HPDE6-E6E7 (cell line): ENCODE data around the gene ATG9B.
"Not testable (repeated sequence)": the region's sequence is repeated elsewhere in the genome, so short reads cannot be mapped to it uniquely, and the experiment has no call there.

Experiments used
- DNase-seq: peaks from one replicate; pipeline ENCODE4 v3.0.0; 2011; ENCODE audit warnings: missing footprints; ENCODE audit errors: extremely low spot score

The ATG9B gene

DNA sequence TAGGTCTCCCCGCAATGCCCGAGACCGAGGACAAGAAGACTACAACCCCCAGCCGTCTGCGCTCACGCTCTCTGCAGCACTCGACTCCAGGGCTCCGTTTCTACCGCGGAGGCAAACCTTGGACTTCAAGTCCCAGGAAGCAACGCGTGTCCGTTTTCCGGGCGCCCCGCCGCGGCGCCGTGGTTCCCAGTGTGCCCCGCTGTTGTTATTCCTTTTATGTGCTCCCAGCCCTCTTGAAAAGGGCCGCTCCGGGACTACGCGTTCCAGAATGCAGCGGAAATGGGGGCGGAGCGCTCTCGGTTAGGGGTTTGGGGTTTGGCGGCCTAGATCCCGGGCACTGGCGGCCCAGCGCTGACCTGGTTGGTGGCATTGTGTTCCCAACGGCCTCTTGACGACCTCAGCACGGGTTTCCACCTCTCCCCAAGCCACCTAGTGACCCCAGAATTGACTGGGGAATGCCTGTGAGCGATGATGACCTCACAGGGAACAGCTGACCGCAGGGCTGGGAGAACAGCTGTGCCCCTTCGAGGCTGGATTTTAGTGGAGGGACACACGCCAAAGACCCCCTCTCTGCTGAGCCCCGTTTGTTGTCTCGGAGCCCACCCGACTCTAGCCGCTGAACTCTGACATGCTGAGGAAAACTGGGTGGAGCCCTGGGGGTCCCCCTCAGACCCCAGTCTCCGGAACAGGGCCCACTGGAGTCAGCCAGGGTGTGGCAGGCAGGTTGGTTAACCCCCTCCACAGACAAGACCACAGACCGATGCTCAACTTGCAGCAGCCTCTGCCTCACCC lies 33.9 kb upstream of the ATG9B start:
- peak; percentile 100 for DNase-seq

DNA sequence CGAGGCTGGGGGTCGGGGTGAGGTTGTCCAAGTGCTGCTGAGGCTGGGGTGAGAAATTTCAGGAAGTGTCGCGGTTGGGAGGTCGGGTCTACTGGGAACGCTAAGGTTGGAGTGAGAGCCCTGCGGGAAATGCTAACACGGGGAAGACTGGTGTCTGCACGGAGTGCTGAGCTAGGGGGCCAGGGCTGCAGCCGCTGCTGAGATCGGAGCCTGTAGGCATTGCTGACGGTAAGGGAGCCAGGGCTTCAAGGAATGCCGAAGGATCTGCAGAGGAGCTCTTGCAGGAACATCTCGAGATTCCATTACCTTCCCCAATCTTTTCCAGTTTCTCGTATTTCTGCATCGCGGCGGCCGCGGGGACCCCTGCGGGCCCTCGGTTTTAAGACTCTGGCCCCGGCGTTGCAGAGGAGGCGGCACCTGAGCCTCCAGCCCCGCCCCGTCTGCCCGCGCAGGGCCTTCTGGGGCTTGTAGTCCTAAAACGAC lies 33.3 kb upstream of the ATG9B start, which contains the start of gene CDK5:
Gene CDK5, minus strand, starts transcription at position 392 of the 483 bp plus-strand sequence. Its CDS starts 49 bp downstream, at position 343.
- DNase-seq, result no peak

DNA sequence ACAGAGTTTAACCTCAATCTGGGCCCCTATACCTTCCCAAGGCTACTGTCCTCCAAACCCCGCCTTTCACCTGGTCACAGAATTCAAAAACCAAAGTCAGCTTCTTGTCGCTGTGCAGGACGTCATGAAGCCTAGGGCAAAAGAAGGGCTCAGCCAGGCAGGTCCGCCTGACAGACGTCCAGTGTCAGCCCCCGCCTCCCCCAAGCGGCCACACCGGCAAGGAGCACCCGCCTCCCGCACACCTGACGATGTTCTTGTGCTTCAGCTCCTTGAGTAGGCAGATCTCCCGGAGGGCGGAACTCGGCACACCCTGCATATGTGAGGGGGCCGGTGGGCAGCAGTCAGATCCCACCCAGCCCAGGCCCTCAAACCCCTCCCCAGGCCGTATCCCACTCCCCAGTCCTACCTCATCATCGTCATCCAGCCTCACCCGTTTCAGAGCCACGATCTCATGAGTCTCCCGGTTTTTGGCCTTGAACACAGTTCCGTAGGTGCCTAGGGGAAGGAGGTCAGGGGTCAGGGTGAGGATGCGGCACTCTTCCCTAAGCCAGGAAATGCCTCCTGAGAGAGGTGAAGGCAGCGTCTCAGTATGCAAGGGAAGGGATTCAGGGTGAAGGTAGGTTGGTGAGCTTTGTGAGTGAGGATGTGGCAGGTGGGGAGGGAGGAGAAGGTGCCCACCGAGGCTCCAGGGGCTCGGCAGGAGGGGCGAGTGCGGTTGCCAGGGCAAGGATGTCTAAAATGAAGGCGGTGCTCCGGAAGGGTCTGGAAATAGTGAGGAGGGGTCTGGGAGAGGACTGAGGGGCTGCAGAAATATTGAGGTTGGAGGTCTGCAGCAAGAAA lies 32.6 kb upstream of the ATG9B start:
- no peak for DNase-seq

DNA sequence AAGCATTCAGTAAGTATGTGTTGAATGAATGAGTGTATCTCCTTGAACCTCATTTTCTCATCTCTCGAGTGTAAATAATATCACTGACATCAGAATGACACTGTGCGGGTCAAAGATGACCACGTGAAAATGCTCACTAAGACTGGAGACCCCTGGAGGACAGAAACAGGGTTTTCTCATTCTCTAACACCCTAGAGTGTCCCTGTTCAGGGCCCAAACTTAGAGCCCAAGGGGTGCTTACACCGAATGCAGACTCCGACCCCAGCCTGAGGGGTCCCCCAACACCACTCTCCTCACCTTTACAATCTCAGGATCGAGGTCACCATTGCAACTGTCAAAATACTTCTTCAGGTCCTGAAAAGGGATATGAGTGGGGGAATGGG lies 32.0 kb upstream of the ATG9B start:
- no peak for DNase-seq

DNA sequence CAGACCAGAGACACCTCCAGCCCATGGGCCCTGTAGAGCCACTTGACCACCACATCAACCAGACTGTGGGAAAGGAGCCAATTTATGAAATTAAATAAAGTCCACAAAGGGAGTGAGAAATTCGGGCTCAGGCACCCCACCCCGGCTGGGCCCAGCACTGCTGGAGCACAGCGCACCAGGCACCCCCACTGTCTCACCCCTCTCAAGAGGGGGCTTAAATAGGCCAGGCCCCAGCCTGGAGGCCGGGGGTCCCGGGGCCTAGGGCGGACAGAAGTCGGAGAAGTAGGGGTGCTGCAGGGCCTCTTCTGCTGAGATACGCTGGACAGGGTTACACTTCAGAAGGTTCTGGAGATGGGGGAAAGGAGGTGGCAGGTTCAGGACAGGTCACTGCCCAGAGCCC lies 29.5 kb upstream of the ATG9B start:
- no peak for DNase-seq

DNA sequence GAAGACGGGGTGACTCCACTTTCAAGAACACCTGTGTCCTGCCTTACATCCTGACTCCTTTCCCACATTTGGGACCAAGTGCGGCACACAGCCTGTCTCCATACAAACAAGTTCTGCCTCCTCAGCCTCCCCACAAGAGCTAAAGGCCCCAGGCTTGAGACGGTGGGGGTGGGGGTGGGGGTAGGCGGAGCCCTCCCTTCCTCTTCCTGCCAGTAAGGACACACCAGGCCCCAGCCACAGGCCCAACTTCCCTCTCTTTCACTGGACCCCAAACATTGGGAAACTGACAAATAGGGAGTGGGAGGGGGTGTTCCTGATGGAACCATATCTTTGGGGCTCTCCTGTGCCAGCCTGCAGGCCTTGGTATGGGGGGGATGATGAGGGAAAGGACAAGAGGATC lies 28.8 kb upstream of the ATG9B start:
- DNase-seq, result no peak

DNA sequence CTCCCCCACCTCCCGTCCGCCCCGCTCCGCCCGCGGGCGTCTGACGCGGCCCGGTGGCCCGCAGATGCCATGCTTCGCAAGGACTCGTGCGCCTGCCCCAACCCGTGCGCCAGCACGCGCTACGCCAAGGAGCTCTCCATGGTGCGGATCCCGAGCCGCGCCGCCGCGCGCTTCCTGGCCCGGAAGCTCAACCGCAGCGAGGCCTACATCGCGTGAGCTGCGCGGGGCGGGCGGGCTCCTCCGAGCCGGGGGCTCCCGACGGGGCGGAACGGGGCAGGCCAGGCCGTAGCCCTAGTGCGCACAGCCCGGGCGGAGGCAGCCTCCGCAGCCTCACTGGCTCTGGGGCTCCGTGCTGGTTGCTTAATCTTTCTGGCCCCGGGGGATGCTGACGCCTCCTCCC lies 26.8 kb upstream of the ATG9B start:
- DNase-seq, result no peak

DNA sequence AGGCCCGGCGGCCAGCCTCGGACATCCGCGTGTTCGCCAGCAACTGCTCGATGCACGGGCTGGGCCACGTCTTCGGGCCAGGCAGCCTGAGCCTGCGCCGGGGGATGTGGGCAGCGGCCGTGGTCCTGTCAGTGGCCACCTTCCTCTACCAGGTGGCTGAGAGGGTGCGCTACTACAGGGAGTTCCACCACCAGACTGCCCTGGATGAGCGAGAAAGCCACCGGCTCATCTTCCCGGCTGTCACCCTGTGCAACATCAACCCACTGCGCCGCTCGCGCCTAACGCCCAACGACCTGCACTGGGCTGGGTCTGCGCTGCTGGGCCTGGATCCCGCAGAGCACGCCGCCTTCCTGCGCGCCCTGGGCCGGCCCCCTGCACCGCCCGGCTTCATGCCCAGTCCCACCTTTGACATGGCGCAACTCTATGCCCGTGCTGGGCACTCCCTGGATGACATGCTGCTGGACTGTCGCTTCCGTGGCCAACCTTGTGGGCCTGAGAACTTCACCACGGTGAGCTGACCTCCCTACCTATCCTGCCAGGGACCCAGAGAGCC lies 24.7 kb upstream of the ATG9B start:
- no peak for DNase-seq

DNA sequence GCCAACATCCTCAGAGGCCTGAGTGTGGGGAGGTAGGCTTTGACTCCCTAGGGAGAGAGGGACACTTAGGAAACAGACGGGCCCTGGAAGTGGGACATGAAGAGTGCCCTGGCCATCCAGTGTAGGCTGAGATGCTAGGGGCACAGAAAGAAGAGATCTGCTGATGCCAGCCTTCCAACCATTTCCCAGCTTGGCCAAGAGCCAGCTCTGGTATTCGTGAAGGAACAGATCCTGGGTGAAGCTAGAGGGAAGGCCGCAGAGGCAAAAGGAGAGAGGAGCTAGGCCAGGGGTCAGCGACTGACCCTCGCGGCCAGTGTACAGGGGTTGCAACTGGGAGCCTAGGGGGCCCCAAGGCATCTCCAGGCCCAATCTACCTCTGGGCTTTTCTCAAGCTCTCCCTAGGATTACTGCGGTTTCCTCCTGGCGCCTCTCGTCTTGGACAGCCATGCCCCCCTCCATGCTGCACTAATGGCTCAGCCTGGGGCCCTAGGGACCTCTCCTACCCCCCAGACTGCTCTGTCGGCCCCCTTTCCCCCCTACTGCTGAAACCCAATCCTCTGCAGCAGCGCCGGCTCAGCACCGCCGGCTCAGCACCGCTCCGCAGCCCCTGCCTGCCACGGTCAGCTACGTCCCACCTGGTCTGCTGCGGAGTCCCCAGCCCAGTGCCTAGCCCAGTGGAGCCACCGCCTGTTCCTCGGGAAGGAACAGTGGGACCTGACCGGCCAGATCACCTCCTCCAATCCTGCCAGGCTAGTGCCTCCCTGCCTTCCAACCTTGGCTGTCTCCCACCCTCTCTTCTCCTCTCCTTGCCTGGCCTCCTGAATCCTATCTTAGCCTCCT lies 23.9 kb upstream of the ATG9B start, which contains the start of gene ASIC3:
Gene ASIC3, plus strand, starts transcription at position 556 of the 840 bp plus-strand sequence. CDS start 355 bp downstream, outside the sequence.
- no peak for DNase-seq

DNA sequence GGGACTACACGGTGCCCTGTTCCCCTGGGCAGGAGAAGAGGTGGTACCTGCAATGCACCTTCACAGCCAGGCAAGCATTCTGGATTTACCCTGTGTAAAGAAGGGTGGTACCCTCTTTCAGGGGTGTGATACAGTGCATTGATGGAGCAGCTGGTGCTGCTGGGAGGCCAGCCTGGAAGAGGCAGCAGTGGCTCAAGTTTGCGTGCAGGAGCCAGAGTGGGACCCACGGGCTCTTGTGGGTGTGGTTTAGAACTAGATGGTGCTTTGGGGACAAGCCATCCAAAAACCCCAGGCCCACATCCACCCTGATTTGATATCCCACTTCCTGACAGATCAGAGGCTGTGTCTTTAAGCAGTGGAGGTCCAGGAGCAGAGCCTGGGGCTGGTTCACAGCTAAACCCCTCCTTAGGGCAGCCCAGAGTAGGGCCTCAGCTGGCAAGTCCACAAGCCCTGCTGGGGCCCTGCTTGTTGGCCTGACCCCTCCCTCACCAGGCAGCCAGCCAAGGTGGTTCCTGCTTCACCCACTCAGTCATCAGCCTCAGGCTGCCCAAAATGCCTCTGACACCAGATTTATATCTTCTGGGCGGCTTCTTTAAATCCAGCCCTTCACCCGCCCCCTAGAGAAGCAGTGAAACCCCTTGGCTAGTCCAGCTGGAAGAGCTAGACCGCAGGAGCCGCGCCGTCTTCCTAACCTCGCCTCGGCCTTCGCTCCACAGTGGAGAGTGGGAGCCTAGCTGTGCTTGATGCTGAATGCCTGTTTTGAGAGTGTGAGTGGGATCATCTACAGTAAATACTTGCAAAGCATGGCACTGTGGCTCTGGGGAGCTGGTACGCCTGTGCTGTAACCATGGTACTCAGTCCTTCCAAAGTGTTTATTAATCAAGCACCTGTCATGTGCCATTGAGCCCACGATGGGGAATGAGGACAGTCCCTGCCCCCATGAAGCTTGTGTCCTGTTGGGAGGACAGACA lies 22.6 kb upstream of the ATG9B start:
- no peak for DNase-seq

DNA sequence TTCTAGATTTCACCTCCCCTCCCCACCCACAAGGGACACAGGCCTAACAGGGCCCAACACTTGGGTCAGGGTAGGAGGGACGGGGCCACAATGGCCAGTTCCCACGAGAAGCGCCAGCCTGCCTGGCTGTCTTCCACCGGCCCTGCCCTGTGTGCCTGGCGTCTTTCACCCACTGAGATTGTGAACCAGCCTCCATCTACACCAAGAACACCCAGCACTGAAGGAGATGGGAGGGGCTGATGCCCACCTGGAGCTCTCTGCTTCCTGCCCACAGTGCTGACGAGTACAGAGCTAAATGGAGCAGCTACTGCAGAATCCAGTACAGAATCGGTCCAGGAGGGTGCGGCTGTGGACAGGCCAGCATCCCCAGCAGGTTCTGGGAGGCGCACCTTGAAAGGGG lies 21.7 kb upstream of the ATG9B start:
- DNase-seq, result no peak

DNA sequence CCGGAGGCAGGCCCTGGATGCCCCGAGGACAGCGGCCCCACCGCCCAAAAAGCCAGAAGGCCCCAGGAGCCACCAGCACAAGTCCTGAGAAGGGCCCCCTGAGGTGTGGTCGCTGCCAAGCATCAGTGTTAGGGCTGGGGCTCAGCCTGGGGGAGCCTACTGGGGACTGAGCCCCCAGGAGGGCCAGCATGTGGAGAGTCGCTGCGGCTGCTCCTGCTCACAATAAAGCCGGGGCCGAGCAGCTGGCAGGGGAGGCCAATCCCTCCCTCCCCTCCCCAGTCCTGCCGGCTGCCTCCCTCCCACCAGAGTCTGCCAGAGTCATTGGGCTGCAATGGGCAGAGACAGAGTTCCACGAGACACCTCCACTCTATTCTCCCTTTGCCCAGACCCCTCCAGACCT lies 21.0 kb upstream of the ATG9B start:
- no peak for DNase-seq

DNA sequence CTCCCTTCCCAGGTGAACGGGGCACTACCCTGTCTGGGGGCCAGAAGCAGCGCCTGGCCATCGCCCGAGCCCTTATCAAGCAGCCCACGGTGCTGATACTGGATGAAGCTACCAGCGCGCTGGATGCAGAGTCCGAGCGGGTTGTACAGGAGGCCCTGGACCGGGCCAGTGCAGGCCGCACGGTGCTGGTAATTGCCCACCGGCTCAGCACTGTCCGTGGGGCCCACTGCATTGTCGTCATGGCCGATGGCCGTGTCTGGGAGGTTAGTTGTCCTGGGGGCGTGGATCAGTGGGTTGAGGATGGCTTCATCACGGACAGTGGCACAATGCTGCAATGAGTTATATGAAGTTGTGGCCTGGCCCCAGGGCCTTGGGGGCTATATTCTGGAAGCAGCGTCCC lies 19.7 kb upstream of the ATG9B start:
- DNase-seq, result no peak

DNA sequence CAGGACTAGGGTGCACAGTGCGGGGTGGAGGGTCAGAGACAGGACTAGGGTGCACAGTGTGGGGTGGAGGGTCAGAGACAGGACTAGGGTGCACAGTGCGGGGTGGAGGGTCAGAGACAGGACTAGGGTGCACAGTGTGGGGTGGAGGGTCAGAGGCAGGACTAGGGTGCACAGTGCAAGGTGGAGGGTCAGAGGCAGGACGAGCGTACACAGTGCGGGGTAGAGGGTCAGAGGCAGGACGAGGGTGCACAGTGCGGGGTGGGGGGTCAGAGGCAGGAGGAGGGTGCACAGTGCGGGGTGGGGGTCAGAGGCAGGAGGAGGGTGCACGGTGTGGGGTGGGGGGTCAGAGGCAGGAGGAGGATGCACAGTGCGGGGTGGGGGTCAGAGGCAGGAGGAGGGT lies 19.2 kb upstream of the ATG9B start:
- DNase-seq, result not testable (repeated sequence)

DNA sequence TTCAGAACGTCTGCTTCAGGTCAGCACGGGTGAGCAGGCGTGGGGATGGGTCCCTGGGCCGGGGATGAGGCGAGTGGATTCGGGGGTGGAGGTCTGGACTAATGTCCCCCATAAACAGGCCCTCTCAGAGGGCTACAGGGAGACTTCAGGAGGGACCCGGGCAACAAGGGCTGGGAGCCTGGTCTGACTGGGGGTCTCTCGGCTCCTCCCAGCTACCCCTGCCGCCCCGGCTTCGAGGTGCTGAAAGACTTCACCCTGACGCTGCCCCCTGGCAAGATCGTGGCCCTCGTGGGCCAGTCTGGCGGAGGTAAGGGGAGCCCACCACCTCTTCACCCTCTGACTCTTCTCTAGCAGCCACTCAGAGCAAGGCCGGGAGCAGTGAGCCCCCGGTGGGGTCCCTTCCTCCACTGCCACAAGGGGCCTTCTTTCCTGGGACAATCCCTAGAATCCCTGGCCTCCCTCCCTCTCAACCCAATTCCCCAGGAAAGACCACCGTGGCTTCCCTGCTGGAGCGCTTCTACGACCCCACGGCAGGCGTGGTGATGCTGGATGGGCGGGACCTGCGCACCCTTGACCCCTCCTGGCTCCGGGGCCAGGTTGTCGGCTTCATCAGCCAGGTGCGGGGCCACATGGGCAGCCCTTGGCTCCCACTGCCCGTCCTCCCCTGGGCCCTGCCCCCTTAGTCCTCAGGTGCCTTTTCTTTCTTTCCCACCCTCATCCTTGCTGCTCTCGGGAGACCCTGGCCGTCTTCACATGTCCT lies 16.5 kb upstream of the ATG9B start:
- DNase-seq, result no peak

DNA sequence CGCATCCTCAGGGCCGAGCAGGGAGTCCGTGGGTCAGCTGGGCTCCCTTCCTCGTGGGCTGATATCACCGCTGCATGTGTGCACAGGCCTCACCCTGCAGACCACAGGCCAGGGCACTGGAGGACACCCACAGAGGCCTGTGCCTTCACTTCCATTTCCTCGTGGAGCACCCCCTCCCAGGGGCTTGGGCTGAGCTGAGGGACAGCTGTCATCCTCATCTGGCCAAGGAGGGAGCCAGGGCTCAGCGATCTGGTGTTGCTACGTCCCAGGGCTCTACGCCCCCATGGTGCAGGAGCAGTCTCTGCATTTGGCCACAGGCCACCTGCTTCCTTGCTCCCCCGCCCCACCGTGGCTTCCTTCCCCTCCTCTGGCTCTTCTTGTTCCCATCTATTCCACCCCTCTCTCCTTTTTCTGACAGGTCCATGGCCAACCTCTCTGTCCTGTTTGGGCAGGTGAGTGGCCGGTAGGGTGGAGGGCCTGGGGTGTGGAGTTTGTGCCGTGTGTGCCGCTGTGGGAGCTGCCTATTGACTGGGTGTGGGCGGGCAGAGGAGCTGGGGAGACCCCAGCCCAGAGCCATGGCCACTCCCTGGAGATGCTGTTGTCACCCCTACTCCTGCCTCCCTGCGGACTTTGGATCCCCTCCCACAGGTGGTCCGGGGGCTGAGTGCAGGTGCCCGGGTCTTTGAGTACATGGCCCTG lies 15.7 kb upstream of the ATG9B start:
- no peak for DNase-seq

DNA sequence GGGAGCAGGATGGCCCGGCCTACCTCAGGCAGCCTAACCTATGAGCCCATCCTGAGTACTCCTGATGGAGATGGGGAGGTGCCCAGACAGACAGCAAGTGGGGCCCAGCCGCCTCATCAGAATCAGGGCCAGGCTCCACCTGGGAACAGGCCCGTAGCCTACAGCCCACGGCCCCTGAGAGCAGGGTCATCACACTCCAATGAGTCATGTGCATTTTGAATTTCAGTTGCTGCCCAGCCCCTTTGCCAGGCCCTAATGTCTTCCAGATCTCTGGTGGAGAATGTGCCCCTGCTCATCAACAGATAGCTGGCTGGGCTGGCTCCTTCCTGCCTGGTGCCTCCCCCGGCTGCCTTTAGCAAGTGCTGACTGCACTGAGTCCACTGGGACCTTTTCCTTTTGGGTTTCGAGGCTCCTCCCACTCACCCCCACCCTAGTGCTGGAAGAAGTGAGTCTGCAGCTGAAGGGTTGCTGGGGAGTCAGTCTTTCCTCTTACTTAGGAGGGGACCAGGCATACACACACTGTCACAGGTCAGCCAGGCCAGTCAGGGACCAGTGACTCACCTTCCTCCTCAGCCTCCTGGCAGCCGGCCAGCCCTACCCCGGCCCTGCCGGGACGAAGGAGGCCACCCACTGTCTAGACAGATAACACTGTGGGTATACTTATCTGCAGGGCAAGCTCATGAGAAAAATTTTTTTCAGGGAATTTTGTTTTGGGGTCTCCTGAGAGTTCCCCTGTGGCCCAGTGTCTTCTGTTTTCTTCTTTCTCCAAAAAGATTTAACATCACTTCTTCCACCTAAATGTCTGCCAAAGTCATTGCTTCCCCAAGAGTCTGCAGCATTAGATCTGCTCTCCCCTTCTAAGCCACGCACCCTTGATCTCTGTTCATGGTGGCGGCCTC lies 14.9 kb upstream of the ATG9B start:
- no peak for DNase-seq

DNA sequence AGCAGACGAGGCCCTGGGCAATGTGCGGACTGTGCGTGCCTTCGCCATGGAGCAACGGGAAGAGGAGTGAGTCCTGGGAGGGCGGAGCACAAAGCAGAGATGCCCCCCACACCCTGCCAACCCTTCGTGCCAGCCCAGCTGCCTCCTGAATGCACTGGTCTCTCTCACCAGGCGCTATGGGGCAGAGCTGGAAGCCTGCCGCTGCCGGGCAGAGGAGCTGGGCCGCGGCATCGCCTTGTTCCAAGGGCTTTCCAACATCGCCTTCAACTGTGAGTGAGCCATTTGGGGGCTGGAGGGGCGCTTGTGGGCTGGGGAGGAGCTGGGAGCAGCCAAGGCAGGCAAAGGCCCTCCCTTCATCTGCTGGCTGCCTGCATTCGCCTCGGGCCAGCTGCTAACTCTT lies 11.6 kb upstream of the ATG9B start:
- DNase-seq, result no peak
